Activated CD4-positive, alpha-beta memory T cell treated with anti-CD3 and anti-CD28 coated beads, Interleukin-2, amount 10 ng/mL, durations not matched to agents 7 days and 5 days (primary cell): ENCODE measurements around the gene TOM1L2. TPM values are rescaled to one million over a fixed set of nuclear protein-coding genes. Genes with fewer than 3 reads are reported as not detected.

Experiments used
- CTCF ChIA-PET: fragments of 350-600 bp; sonication (Branson Sonifier 250); formaldehyde crosslinking; loops from one replicate; lab custom pipeline; 2021; ENCODE audit warnings: antibody characterized with exemption, inconsistent platforms; lab: Charles Lee
- POLR2A ChIA-PET: fragments of 350-600 bp; sonication (Branson Sonifier 250); formaldehyde crosslinking; loops from one replicate; lab custom pipeline; 2021; ENCODE audit warnings: antibody characterized with exemption; lab: Charles Lee
- DNase-seq: peaks from one replicate; pipeline ENCODE4 v3.0.0-alpha.2; 2020
- H3K27ac Mint-ChIP-seq: one replicate; pipeline ENCODE4 v1.8.0; 2021; ENCODE audit warnings: mild to moderate bottlenecking, mixed read lengths
- H3K27me3 Mint-ChIP-seq: one replicate; pipeline ENCODE4 v1.8.0; 2021; ENCODE audit warnings: mixed read lengths
- H3K36me3 Mint-ChIP-seq: one replicate; pipeline ENCODE4 v1.8.0; 2021; ENCODE audit warnings: low read depth, mixed read lengths
- H3K4me1 Mint-ChIP-seq: one replicate; pipeline ENCODE4 v1.8.0; 2021; ENCODE audit warnings: mixed read lengths
- H3K4me3 Mint-ChIP-seq: one replicate; pipeline ENCODE4 v1.8.0; 2021; ENCODE audit warnings: mild to moderate bottlenecking, mixed read lengths
- H3K9me3 Mint-ChIP-seq: one replicate; pipeline ENCODE4 v1.8.0; 2021; ENCODE audit warnings: mixed read lengths
- total RNA-seq, 2 experiments: library from RNA; stranded (reverse); gene quantifications; one replicate each; pipeline ENCODE4 v1.2.3, GENCODE V29; 2021

Gene TOM1L2
- total RNA-seq, 2 experiments from 2014 or later: 29.3 to 30.3 TPM

DNA sequence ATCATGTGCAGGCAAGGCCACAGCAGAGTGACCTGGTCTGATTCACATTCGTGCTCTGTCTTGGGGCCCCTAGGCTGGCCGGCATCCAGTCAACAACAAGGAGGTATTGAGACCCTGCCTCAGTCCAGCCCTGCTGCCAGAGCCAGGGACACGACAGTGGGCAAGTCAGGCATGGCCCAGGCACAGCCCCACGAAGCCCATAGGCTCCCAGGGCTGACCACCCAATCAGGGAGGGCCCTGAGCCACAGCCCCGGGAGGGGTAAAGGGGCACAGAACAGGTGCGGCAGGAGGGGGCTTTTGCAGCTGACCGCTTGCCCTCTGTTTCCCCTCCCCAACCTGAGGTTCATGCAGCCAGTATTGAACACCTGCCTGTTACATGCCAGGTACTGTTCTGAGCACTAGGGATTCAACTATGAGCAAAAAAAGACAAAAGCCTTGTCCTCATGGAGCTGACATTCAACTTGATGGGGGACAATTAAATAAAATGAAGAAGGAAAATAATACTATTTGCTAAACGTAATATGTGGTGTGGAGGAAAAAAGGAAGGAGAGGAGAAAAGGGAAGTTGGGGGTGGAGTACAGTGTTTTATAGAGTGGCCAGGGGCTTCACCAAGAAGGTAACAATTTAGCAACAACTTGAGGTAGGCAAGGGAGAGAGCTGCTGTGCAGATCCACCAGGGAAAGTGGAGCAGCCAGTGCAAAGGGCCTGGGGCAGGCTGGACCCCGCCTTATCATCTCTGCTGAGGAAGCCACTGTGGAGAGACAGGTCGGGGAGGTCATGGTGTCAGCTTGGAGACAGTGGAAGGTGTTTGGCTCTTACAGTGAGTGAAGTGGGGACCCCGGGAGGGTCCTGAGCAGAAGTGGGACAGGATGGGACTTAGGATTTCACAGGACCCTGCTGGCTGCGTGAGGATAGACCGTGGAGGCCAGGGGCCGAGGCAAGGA, 6.6 kb upstream of the TOM1L2 start:
- peaks cover 6% of the 10 kb centered on the region for H3K4me1 Mint-ChIP-seq
- H3K9me3 Mint-ChIP-seq: no peaks in the 10 kb centered on the region
- POLR2A ChIA-PET: no interaction called here
- CTCF ChIA-PET: interaction anchor here (0.6 kb wide), 1 partner anchor 297 kb away, joined by 3 read pairs; no protein-coding TSS in a partner anchor
- H3K27ac Mint-ChIP-seq: no peak overlapping the region
- no peaks in the 10 kb centered on the region for H3K27me3 Mint-ChIP-seq
- H3K4me3 Mint-ChIP-seq: no peak overlapping the region
- DNase-seq: no peak
- H3K36me3 Mint-ChIP-seq: no peaks in the 10 kb centered on the region

- ChIA-PET CTCF (no interaction called here), POLR2A (no interaction called here)
- Mint-ChIP-seq H3K4me1 (peaks cover 15% of the 10 kb centered on the region), H3K36me3 (no peaks in the 10 kb centered on the region), H3K9me3 (no peaks in the 10 kb centered on the region), H3K4me3 (no peak overlapping the region), H3K27me3 (no peaks in the 10 kb centered on the region), H3K27ac (no peak overlapping the region)
- DNase-seq: no peak
Observed at GRCh38 chr17:17976931-17977570, 4.9 kb upstream of the TOM1L2 start.

GRCh38 chr17:17975436-17975835, 3.2 kb upstream of the TOM1L2 start:
- Mint-ChIP-seq H3K36me3 (no peaks in the 10 kb centered on the region), H3K4me3 (no peak overlapping the region), H3K9me3 (no peaks in the 10 kb centered on the region), H3K27ac (no peak overlapping the region), H3K27me3 (no peaks in the 10 kb centered on the region), H3K4me1 (peaks cover 27% of the 10 kb centered on the region)
- no peak for DNase-seq
- ChIA-PET POLR2A (no interaction called here), CTCF (interaction anchor here (1.1 kb wide), 1 partner anchor 56 kb away, joined by 4 read pairs; no protein-coding TSS in a partner anchor)

GRCh38 chr17:17972952-17973254, 703 bp upstream of the TOM1L2 start:
- H3K27ac Mint-ChIP-seq: peak overlapping the region; percentile 83
- peaks cover 2% of the 10 kb centered on the region for H3K36me3 Mint-ChIP-seq
- CTCF ChIA-PET: interaction anchor here (1.0 to 2.4 kb wide), 6 partner anchors 12 to 82 kb away, joined by 4 to 37 read pairs (median 8); no protein-coding TSS in a partner anchor
- DNase-seq: no peak
- H3K9me3 Mint-ChIP-seq: no peaks in the 10 kb centered on the region
- H3K27me3 Mint-ChIP-seq: no peaks in the 10 kb centered on the region
- peak overlapping the region; percentile 93 for H3K4me3 Mint-ChIP-seq
- POLR2A ChIA-PET: interaction anchor here (0.7 to 5.1 kb wide), 12 partner anchors 10 to 152 kb away, joined by 3 to 102 read pairs (median 4); partner anchors contain the start of genes ATPAF2 and SREBF1
- peaks cover 38% of the 10 kb centered on the region for H3K4me1 Mint-ChIP-seq

- Mint-ChIP-seq H3K4me1 (peaks cover 50% of the 10 kb centered on the region), H3K4me3 (peak overlapping the region; percentile 79), H3K36me3 (peaks cover 2% of the 10 kb centered on the region), H3K27ac (peak overlapping the region; percentile 35), H3K9me3 (no peaks in the 10 kb centered on the region), H3K27me3 (no peaks in the 10 kb centered on the region)
- no peak for DNase-seq
- ChIA-PET POLR2A (interaction anchor here (0.8 to 5.1 kb wide), 10 partner anchors 9 to 212 kb away, joined by 3 to 102 read pairs (median 4); partner anchors contain the start of gene ALKBH5), CTCF (interaction anchor here (0.5 to 2.4 kb wide), 5 partner anchors 11 to 81 kb away, joined by 3 to 37 read pairs (median 6); no protein-coding TSS in a partner anchor)
Observed at GRCh38 chr17:17971431-17972125, 622 bp downstream of the TOM1L2 start.

GRCh38 chr17:17970699-17971430, 1.3 kb downstream of the TOM1L2 start:
- Mint-ChIP-seq H3K4me1 (peaks cover 56% of the 10 kb centered on the region), H3K9me3 (no peaks in the 10 kb centered on the region), H3K27ac (peak overlapping the region; percentile 52), H3K4me3 (peak overlapping the region; percentile 79), H3K36me3 (peaks cover 2% of the 10 kb centered on the region), H3K27me3 (no peaks in the 10 kb centered on the region)
- ChIA-PET CTCF (interaction anchor here (0.6 kb wide), 1 partner anchor 62 kb away, joined by 4 read pairs; no protein-coding TSS in a partner anchor), POLR2A (interaction anchor here (5.1 kb wide), 1 partner anchor 13 kb away, joined by 102 read pairs; no protein-coding TSS in a partner anchor)
- no peak for DNase-seq

DNA sequence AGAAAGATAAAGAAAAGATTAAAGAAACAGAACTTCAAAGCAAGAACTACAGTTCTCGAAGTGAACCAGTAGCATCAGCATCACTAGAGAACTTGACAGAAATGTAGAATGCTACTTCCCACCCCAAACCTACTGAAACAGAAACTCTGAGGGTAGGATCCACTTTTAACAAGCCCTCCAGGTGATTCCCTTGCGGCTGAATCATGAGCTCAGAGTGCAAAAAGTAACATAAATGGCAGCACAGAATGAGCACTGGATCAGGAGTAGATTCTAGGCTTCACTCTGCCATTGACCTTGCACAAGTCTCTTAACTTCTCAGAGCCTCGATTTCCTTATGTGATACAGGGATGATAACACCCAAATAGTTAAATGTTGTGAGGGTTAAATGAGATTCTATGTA, 5.8 kb downstream of the TOM1L2 start:
- Mint-ChIP-seq H3K4me3 (no peak overlapping the region), H3K4me1 (peaks cover 60% of the 10 kb centered on the region), H3K36me3 (peaks cover 5% of the 10 kb centered on the region), H3K27me3 (no peaks in the 10 kb centered on the region), H3K9me3 (no peaks in the 10 kb centered on the region), H3K27ac (no peak overlapping the region)
- DNase-seq: no peak
- CTCF ChIA-PET: interaction anchor here (1.1 to 1.5 kb wide), 2 partner anchors 9 to 51 kb away, joined by 3 read pairs; no protein-coding TSS in a partner anchor
- POLR2A ChIA-PET: interaction anchor here (1.9 kb wide), 1 partner anchor 8 kb away, joined by 12 read pairs; no protein-coding TSS in a partner anchor

DNA sequence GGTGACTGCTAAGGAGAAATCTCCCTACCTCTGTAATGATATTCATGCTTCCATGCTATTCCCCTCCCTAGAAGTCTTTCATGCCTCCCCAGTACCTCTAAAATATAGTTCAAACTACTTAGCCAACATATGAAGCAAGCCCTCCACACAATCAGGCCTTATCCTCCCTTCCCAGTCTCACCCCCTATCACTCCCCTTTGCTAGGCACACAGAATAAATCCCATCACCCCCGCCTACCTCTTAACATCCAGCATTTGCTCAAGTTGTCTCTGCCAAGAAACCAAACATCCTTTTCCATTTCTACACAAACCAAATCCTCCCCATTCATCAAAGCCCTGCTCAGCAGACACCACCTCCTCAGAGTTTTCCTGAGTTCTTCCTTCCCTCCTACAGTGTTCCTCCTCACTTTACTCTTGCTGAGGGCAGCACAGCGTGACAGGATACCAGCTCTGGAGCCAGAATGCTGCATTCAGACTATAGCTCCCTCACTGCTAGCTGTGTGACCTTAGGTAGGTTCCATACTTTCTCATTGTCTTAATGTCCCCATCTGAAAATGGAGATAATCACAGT, 7.0 kb downstream of the TOM1L2 start:
- Mint-ChIP-seq H3K27ac (no peak overlapping the region), H3K36me3 (peaks cover 12% of the 10 kb centered on the region), H3K9me3 (no peaks in the 10 kb centered on the region), H3K4me3 (no peak overlapping the region), H3K4me1 (peaks cover 60% of the 10 kb centered on the region), H3K27me3 (no peaks in the 10 kb centered on the region)
- no peak for DNase-seq
- POLR2A ChIA-PET: no interaction called here
- CTCF ChIA-PET: no interaction called here

- Mint-ChIP-seq H3K9me3 (no peaks in the 10 kb centered on the region), H3K27ac (no peak overlapping the region), H3K27me3 (no peaks in the 10 kb centered on the region), H3K4me1 (peaks cover 63% of the 10 kb centered on the region), H3K4me3 (no peak overlapping the region), H3K36me3 (peaks cover 12% of the 10 kb centered on the region)
- no peak for DNase-seq
- POLR2A ChIA-PET: no interaction called here
- CTCF ChIA-PET: no interaction called here
Observed at GRCh38 chr17:17964710-17965109, 7.5 kb downstream of the TOM1L2 start.

DNA sequence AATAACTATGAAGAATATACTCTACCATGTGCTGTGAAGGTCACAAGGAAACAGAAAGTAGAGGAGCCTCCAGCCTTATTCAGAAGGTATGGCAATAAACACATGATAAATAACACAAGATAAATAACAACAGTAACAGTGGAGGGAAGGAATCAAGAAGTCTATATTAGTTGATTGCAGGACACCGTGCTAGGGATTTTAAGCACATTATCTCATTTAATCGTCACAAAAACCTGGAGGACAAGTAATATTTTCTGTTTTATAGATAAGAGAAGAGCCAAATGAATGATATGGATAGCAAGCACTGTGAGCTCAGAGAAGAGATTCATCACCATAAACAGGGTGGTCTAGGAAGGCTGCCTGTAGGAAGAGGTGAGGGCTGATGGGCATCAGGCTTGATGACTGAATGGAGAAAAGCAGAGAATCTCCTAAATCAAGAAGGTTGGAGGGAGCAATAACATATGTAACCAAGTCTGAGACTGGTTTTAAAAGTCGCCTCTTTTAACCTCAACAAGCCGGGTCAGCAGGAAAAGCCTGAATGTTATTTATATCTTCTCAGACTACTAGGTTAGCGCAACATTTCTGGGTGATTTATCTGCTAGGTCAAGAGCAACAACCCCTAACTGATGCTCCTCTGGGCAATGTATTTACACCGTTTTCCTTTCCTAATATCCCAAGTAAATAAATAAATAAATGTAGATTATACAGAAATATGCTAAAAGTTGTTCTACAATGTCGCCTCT, 8.3 kb downstream of the TOM1L2 start:
- Mint-ChIP-seq H3K27me3 (no peaks in the 10 kb centered on the region), H3K9me3 (no peaks in the 10 kb centered on the region), H3K27ac (no peak overlapping the region), H3K4me1 (peaks cover 68% of the 10 kb centered on the region), H3K36me3 (peaks cover 12% of the 10 kb centered on the region), H3K4me3 (no peak overlapping the region)
- ChIA-PET POLR2A (interaction anchor here (2.3 kb wide), 1 partner anchor 9 kb away, joined by 6 read pairs; the partner anchor contains the start of genes DRC3 and TOM1L2), CTCF (no interaction called here)
- DNase-seq: no peak

GRCh38 chr17:17963066-17963465, 9.1 kb downstream of the TOM1L2 start:
- ChIA-PET POLR2A (interaction anchor here (0.5 to 2.3 kb wide), 2 partner anchors 9 to 55 kb away, joined by 3 to 6 read pairs; partner anchors contain the start of genes DRC3 and TOM1L2), CTCF (no interaction called here)
- Mint-ChIP-seq H3K4me3 (no peak overlapping the region), H3K27ac (no peak overlapping the region), H3K27me3 (no peaks in the 10 kb centered on the region), H3K36me3 (peaks cover 10% of the 10 kb centered on the region), H3K9me3 (no peaks in the 10 kb centered on the region), H3K4me1 (peaks cover 73% of the 10 kb centered on the region)
- no peak for DNase-seq
